GM19463 (cell line): ENCODE results near the gene FBH1.
"Not testable (repeated sequence)": the region's sequence is repeated elsewhere in the genome, so short reads cannot be mapped to it uniquely, and the experiment has no call there.

Experiments used
- ATAC-seq: cut with Tn5 transposase; IDR thresholded peaks from one replicate; pipeline ENCODE4 v1.9.1; 2021; ENCODE audit warnings: mild to moderate bottlenecking, moderate library complexity; ENCODE audit not compliant: unreplicated experiment

The FBH1 gene

DNA sequence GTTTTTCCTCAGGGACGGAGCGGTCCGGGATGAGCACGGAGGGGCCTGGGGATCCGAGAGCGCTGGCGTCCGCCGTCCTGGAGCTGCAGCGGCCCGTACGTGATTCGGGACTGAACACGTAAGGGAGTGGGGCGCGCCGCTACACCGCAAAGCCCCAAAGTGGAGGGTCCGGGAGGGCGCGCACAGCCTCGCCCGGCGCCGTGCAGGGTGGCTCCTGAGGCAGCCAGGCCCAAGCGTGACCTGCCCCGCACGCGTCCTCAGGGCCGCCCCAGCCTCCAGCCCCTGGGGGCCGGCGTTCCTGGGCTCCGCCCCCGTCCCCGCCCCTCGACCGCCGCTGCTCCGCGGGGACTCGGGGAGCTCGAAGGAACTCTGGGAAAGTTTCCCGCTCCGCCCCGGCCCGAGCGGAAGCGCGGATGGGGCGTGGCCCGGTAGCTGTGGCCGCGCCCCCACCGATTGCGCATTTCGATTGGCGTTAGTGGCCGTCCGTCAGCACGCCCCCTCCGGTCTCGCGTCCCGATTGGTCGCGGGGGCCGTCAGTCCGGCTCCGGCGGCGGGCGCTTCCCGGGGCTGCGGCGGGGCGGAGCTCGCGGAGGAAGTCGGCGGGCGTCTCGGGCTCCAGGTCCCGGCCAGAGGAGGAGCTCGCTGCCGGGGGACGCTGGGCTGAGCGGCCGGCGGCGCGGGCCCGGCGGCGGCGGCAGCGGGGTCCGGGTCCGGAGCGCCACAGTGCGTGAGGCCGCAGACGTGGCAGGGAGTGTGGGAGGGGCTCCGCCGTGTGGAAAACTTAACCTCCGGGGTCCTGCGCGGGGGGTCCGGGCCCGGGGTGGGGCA is at the start of gene FBH1, which contains the start of gene ANKRD16:
Gene FBH1 (plus strand): TSS at position 620 of the 828 bp plus-strand sequence. CDS start 103 bp downstream, at position 723.
Gene ANKRD16 (minus strand): TSS at position 270 of the 828 bp plus-strand sequence. CDS start 539 bp downstream, outside the sequence.
- ATAC-seq = peak; percentile 78

GRCh38 chr10:5840314-5841307 is 49.4 kb upstream of the FBH1 start:
- peak; percentile 85 for ATAC-seq

- no peak for ATAC-seq
Observed at GRCh38 chr10:5841965-5842364, 48.1 kb upstream of the FBH1 start.

- ATAC-seq = no peak
Observed at GRCh38 chr10:5843686-5844344, 46.2 kb upstream of the FBH1 start.

DNA sequence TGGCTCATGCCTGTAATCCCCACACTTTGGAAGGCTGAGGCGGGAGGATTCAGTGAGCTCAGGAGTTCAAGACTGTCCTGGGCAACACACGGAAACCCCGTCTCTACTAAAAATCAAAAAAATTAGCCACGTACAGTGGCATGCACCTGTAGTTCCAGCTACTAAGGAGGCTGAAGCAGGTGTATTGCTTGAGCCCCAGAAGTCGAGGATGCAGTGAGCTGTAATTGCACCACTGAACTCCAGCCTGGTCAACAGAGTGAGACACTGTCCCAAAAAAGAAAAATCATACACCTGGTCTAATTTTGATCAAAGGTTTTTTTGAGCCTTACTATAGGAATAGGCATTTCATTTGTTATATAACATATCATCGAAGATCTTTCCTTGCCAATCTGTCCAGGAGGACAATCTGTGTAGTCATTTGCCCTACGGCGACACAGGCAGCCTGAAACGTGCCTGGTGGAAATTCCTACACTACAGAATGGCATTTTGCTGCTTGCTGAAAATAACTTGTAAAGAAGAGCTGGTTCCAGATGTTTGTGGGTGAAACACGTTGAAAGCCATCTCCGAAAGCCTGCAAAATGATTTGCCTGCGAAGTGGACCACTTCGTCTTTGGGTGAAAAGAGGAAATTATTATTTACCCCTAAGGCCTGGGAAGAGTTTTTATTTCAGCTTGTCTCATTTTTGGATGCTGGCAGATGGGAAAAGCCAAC is 45.5 kb upstream of the FBH1 start:
- ATAC-seq = no peak

DNA sequence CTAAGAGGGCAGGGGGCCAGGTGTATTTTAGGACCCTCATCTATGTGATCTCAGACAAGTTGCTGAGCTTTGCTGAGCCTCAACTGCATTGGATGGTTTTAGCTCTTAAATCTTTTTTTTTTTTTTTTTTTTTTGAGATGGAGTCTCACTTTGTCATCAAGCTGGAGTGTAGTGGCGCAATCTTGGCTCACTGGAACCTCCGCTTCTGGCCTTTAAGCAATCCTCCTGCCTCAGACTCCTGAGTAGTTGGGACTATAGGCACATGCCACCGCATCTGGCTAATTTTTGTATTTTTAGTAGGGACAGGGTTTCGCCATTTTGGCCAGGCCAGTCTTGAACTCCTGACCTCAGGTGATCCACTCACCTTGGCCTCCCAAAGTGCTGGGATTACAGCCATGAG is 43.4 kb upstream of the FBH1 start:
- not testable (repeated sequence) for ATAC-seq

GRCh38 chr10:5854131-5854475 is 35.9 kb upstream of the FBH1 start:
- ATAC-seq = no peak

GRCh38 chr10:5855979-5856700 is 33.9 kb upstream of the FBH1 start:
- ATAC-seq = no peak

DNA sequence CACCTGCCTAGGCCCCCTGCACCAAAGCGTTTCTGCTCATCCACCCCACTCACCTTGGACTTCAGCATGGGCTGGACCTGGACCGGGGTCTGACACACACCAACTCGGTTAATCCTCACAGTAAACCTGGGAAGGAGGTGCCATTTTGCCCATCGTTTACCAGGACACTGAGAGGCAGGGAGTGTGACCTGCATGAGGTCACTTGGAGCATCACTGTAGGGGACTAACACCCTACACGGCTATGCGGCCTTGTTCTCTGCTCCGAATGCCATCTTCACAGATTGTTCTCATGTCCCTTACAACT is 33.4 kb upstream of the FBH1 start:
- ATAC-seq = no peak

DNA sequence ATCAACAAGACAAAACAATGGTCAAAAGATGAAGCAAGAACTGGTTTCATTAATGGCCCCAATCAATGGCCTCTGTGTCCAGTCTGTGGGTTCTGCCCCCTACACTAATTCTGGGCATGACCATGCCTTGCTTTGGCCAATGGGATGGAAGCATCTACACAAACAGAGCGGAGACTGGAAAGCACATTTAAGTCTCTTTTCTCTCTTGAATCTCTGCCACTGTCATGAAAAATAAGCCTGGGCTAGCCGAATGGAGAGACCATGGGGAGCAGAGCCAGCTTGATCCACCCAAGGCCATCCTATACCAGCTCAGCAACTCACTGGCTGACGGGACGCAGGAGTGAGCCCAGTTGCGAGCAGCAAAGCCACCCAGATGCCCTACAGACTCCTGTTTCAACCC is 31.2 kb upstream of the FBH1 start:
- no peak for ATAC-seq

- no peak for ATAC-seq
Observed at GRCh38 chr10:5860066-5860465, 30.0 kb upstream of the FBH1 start.

- peak; percentile 94 for ATAC-seq
Observed at GRCh38 chr10:5862360-5862961, 27.6 kb upstream of the FBH1 start.

GRCh38 chr10:5862981-5863685 is 26.9 kb upstream of the FBH1 start:
- not testable (repeated sequence) for ATAC-seq

- not testable (repeated sequence) for ATAC-seq
Observed at GRCh38 chr10:5866451-5867081, 23.5 kb upstream of the FBH1 start.

- not testable (repeated sequence) for ATAC-seq
Observed at GRCh38 chr10:5867091-5867615, 22.9 kb upstream of the FBH1 start.

GRCh38 chr10:5868383-5868782 is 21.7 kb upstream of the FBH1 start:
- not testable (repeated sequence) for ATAC-seq

DNA sequence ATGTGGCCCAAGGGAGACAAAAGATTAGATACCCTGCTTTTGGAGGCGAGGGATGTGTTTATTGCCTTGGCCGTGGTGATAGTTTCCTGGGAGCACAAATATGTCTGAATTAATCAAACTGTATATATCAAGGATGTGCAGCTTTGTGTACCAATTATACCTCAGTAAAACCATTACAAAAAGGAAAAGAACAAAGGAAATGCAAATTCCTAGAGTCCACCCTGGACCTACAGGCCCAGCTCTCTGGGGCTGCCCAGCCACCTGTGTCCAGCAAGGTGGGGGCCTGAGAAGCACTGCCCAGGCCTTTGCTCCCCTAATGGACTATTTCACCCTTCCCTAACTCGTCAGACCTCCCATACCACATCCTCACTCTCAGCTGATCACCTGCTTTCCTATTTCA is 20.9 kb upstream of the FBH1 start:
- ATAC-seq = no peak

DNA sequence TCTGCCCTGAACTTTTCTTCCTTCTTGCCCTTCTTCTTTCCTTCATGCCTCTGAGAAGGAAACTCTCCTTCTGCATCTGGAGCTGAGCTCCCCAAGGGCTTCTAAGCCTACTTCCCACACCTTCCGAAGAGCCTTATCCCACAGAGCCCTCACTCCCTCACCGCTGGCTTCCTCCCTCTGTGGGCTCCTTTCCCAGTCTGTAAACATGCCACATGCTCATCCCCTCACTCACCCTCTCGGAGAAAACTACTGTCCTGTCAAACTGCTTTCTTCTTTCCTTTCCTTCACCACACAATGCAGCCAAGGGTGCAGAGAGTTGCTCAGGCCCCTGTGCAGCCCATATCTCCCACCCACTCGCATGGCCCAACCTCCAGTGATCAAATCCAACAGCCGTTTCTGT is 18.4 kb upstream of the FBH1 start:
- no peak for ATAC-seq
